ENCODE measurements around the gene PPARD.

Gene PPARD

DNA sequence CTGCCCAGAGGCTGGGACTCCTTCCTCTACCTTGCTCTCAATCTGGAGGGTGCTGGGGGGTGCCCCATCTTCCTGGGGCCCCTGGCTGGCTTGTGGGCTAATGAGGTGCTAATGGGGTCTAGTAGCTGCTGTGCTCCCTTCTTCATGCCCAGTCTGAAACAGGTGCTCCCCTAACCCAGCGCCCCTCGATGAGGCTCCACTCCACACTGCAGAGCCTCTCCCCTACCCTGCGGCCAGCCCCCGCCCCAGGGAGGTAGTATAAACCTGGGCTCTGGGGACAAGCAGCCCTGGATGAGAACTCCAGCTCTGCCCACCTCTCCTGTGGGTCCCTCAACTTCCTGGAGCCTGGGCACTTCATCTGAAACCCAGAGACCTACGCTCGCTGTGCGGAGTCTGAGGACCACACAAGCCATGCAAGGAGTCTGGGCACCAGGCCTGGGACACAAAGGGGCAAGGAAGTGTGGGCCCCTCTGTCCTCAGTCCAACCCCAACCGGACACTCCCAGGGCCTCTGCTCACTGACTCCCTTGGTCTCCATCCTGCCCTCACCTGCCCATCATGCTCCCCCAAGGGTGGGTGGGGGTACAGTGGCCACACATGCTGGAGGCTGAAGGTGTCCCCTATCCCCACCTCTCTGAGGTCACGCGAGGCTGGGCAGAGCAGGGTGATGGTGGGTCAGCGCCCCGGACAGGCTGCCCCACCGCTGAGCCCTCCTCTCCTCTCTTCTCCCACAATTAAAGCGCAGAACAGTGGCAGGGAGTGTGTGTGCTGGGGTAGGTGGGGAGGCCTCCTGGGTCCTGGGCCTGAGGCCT, 132.0 kb downstream of the PPARD start:
- no peak for DNase-seq

GRCh38 chr6:35474942-35475570, 132.7 kb downstream of the PPARD start:
- DNase-seq, result no peak

- no peak for DNase-seq
Observed at GRCh38 chr6:35475573-35475972, 133.2 kb downstream of the PPARD start.

DNA sequence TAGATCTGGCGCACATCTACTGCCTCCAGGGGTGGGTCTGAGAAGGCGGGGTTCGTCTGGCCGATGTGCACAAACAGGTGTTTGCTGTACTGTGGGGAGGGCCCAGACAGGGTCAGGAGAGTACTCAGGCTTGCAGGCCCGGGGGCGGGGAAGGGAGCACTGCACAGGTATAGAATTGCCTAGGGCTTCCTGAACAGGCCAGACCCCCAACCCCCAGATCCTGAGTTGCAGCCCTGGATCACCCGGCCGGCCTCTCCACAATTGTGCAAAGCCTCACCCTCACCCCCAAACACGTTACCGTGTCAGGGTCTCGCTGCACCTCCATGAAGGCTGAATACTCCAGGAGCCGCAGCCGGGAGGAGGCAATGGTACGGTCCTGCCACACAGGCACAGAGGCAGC, 133.6 kb downstream of the PPARD start:
- no peak for DNase-seq

DNA sequence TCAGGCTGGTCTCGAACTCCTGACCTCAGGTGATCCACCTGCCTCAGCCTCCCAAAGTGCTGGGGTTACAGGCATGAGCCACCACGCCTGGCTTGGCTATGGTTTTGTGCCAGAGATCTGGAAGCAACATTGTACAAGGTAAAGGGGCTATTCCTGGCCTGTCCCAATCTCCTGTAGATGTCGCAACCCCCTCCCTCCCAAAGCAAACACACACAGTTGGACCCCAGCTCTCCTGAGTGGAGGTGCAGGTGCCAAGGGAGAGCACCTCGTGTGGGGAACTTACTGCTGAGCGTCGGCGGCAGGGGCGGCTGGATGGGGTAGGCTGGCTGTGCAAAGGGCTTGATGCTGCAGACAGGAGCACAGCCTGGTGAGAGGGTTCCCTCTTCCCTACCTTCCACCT, 134.7 kb downstream of the PPARD start:
- no peak for DNase-seq

Data from NCI-H446 (cell line).